AG09309 (cell line): ENCODE data around the gene ACOT7.

Source experiments
- DNase-seq: peaks from one replicate; pipeline ENCODE4 v3.0.0-alpha.2; 2010; ENCODE audit warnings: low read depth
- H3K4me3 ChIP-seq: 2 replicates; pipeline ENCODE4 v1.5.1; 2011; ENCODE audit warnings: mild to moderate bottlenecking, low read depth, low read length, moderate library complexity; ENCODE audit not compliant: control insufficient read depth
- CTCF ChIP-seq: IDR thresholded peaks from 2 replicates; pipeline ENCODE4 v1.5.1; 2011; ENCODE audit warnings: mild to moderate bottlenecking, low read depth, low read length, inconsistent platforms; ENCODE audit not compliant: insufficient read depth, control insufficient read depth; ENCODE audit errors: missing control alignments

ACOT7 gene

GRCh38 chr1:6241107-6241886, 152.3 kb downstream of the ACOT7 start:
- DNase-seq, result no peak
- TF ChIP-seq CTCF, result no peak
- no peak overlapping the region for H3K4me3 ChIP-seq

- TF ChIP-seq CTCF, result no peak
- peak; percentile 45 for DNase-seq
- H3K4me3 ChIP-seq, result no peak overlapping the region
Observed at GRCh38 chr1:6239950-6240768, 153.4 kb downstream of the ACOT7 start.

- no peak for DNase-seq
- no peak for TF ChIP-seq CTCF
Observed at GRCh38 chr1:6239213-6239752, 154.3 kb downstream of the ACOT7 start.

GRCh38 chr1:6237093-6237492, 156.5 kb downstream of the ACOT7 start:
- no peak overlapping the region for H3K4me3 ChIP-seq
- no peak for DNase-seq
- no peak for TF ChIP-seq CTCF

More at GRCh38 chr1:6239213-6239752, 154.3 kb downstream of the ACOT7 start:
- H3K4me3 ChIP-seq, result no peak overlapping the region

GRCh38 chr1:6235296-6235677, 158.3 kb downstream of the ACOT7 start:
- no peak for DNase-seq
- TF ChIP-seq CTCF, result no peak
- peak overlapping the region; percentile 87 for H3K4me3 ChIP-seq

- DNase-seq, result no peak
- no peak for TF ChIP-seq CTCF
- peak overlapping the region; percentile 87 for H3K4me3 ChIP-seq
Observed at GRCh38 chr1:6234502-6235295, 158.9 kb downstream of the ACOT7 start.
